Left renal cortex interstitium (tissue), 4 donors: ENCODE data around the gene SNRK. TPM values are rescaled to one million over a fixed set of nuclear protein-coding genes. Genes with fewer than 3 reads are reported as not detected.

Experiments
- DNase-seq, 4 donors: peaks; one replicate each; pipeline ENCODE4 v3.0.0-alpha.2; 2013; ENCODE audit warnings: low read depth in 4 of 4, low spot score in 2 of 4, missing footprints in 1 of 4
- polyA plus RNA-seq, 4 donors: library from polyadenylated mRNA; unstranded; fragments of 120-200 nt; gene quantifications; one replicate each; pipeline ENCODE4 v1.2.1, GENCODE V29; 2013; ENCODE audit not compliant: insufficient read length in 4 of 4

The SNRK gene
- polyA plus RNA-seq: 10 to 100 TPM; 48.6 to 55.8 (median 52.6) TPM

- peak; percentile 47 to 77 (median 72) for DNase-seq
Measured at GRCh38 chr3:43286115-43286840, at the start of gene SNRK. Gene SNRK, plus strand, starts transcription at chr3:43286540. Its CDS starts 16,664 bp downstream, at chr3:43303204.

GRCh38 chr3:43238801-43239200, 47.5 kb upstream of the SNRK start:
- DNase-seq: no peak

- DNase-seq: no peak
Measured at GRCh38 chr3:43239755-43240154, 46.6 kb upstream of the SNRK start.

- DNase-seq: no peak
Measured at GRCh38 chr3:43243590-43244587, 42.5 kb upstream of the SNRK start.

- DNase-seq: no peak
Measured at GRCh38 chr3:43244694-43245093, 41.6 kb upstream of the SNRK start.

- DNase-seq: no peak
Measured at GRCh38 chr3:43246976-43247375, 39.4 kb upstream of the SNRK start.

- no peak for DNase-seq
Measured at GRCh38 chr3:43247561-43248184, 38.7 kb upstream of the SNRK start.

- no peak for DNase-seq
Measured at GRCh38 chr3:43248185-43248583, 38.2 kb upstream of the SNRK start.

GRCh38 chr3:43248973-43249372, 37.4 kb upstream of the SNRK start:
- DNase-seq: no peak

GRCh38 chr3:43249405-43249804, 36.9 kb upstream of the SNRK start:
- no peak for DNase-seq

GRCh38 chr3:43253294-43253693, 33.0 kb upstream of the SNRK start:
- no peak for DNase-seq

- DNase-seq: no peak
Measured at GRCh38 chr3:43254125-43254524, 32.2 kb upstream of the SNRK start.

GRCh38 chr3:43255662-43256061, 30.7 kb upstream of the SNRK start:
- DNase-seq: no peak

- DNase-seq: no peak
Measured at GRCh38 chr3:43256714-43257461, 29.5 kb upstream of the SNRK start.

- DNase-seq: no peak
Measured at GRCh38 chr3:43257850-43258249, 28.5 kb upstream of the SNRK start.

GRCh38 chr3:43259626-43260025, 26.7 kb upstream of the SNRK start:
- no peak for DNase-seq

GRCh38 chr3:43260412-43260811, 25.9 kb upstream of the SNRK start:
- no peak for DNase-seq

- no peak for DNase-seq
Measured at GRCh38 chr3:43262194-43262593, 24.1 kb upstream of the SNRK start.

GRCh38 chr3:43266451-43266850, 19.9 kb upstream of the SNRK start:
- DNase-seq: no peak

GRCh38 chr3:43266995-43267394, 19.3 kb upstream of the SNRK start:
- DNase-seq: no peak
